GM18861 (cell line): Measurements from ENCODE around the gene MLH3.

ENCODE experiments used
- ATAC-seq: cut with Tn5 transposase; IDR thresholded peaks from one replicate; pipeline ENCODE4 v1.9.1; 2021; ENCODE audit not compliant: unreplicated experiment

Gene MLH3

DNA sequence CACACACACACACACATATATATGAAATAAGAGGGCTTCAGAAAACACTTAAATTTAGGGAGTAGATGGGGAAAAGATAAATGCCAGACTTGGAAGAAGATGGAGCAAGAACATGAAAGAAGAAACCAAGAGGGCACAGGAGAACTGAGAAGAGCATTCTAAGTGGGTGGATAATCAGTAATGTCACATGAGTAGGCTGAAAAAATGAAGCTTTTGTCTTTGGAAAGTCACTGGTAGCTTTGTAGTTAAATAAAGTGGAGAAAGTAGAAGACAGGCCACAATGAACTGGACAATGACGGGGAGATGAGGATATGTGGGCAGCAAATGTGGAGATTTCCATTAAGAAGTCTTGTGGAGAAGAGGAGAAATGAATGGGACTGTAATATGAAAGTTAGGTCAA lies 15.9 kb upstream of the MLH3 start:
- no peak for ATAC-seq

DNA sequence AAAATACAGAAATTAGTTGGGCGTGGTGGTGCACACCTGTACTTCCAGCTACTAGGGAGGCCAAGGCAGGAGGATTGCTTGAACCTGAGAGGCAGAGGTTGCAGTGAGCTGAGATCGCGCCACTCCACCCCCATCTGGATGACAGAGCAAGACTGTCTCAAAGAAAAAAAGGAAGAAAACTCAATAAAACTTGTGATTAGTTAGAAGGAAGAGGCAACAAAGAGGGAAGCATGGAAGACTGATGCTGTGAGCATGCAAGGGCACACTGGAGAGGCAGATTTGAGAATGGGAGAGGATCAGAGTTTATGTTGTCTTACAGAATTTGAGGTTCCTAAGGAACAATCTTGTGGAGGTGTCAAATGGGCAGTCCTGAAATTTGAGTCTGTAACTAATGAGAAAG lies 15.4 kb upstream of the MLH3 start:
- no peak for ATAC-seq

DNA sequence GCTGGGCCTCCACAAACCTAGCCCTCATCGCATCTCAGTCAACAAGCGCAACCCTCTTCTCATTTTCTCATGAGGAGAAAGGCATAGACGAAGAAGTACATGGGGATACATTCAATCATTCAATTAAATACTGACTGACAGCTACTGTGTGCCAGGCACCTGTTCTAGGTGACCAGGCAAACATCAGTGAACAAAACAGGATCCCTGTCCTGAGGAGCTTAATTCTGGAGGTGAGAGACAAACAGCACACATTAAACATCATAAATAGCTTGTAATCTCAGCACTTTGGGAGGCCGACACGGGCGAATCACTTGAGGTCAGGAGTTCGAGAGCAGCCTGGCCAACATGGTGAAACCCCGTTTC lies 12.9 kb upstream of the MLH3 start:
- no peak for ATAC-seq

DNA sequence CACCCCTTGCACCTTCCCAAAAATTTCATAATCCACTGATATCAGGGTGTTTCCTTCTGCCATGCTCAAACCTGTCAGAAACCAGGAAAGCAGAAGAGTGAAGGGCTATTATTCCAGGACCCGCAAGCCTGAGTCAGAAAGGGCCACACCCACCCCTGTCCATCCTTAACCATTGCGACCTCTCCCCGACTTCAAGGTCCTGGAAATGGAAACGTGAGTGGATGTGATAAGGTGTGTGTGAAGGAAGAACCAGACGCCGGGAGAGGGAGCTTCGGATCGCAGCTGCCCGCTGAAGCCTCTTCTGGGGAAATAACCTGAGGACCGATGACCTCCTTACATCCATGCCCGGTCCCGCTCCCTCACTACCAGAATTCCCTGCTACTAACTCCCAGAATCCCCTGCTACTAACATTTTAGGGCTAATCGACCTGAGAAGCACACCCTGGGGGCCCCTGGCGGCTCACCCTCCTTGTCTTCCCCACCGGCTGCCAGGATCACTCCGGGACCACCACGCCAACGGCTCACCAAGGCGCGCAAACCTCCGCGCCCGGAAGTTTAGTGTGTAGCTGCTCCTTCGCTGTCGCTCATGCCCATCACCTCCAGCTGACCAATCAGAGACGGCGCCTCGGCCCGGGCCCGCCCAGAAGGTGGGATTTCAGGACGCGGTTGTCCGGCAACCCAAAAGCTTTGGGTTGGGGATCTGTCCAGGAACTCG lies 12.4 kb upstream of the MLH3 start, which contains the start of gene ACYP1:
Gene ACYP1, minus strand, starts transcription at position 534 of the 714 bp plus-strand sequence. Its CDS starts 471 bp downstream, at position 63.
- peak; percentile 89 for ATAC-seq

DNA sequence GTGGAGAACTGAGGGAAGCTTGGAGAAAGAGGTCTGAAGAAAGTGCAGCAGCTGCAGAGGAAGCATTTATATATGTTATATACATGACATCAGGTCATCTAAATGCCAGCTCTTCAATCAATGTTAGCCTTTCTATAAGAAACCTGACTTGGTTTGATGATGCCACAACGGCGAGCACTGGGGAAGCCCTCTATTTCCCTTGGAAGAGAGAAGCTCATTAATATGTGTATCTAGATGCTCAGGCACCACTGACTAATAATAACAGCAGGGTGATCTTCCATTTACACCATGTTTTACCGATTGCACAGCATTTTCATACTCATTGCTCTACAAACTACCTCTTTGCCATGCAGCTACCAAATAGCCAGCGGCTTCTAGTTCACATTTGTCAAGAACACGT lies 11.7 kb upstream of the MLH3 start:
- ATAC-seq = no peak

DNA sequence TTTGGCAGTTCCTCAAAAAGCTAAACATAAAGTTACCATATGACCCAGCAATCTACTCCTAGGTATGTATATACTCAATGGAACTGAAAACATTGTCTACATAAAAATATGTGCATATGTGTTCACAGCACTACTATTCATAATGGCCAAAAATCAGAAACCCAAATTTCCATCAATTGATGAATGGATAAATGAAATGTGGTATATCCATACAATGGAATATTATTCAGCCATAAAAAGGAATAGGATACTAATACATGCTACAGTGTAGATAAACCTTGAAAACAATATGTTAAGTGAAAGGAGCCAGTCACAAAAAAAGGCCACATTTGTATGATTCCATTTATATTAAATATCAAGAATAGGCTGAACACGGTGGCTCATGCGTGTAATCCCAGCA lies 9.2 kb upstream of the MLH3 start:
- ATAC-seq = no peak

DNA sequence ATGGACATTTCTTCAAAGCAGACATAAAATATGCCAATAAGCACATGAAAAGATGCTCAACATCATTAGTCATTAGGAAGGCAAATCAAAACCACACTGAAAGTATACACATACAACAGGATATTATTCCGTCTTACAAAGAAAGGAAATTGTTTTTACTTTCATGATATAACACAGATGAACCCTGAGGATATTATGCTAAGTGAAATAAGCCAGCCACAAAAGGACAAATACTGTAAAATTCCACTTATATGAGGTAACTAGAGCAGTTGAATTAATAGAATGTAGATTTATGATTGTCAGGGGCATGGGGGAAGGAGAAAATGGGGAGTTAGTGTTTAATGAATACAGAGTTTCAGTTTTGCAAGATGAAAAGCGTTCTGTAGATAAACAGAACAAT lies 8.4 kb upstream of the MLH3 start:
- ATAC-seq = no peak

DNA sequence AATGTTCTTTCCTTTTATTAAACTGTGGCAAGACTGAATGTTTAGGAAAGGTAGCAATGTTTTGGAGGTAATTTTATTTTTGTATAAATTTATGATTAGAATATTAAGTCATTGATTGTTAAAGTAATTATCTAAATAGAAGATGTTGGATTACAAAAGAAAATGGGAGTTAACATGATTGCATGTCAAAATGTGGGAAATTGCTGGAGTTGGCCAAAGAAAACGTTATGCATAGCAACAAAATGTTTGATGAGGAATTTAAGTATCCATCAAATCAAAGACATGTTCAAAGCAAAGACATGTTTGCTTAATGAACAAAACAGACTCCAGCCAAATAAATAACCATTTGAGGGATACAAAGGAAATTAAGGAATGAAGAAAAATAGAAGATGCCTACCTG lies 3.2 kb upstream of the MLH3 start:
- no peak for ATAC-seq

DNA sequence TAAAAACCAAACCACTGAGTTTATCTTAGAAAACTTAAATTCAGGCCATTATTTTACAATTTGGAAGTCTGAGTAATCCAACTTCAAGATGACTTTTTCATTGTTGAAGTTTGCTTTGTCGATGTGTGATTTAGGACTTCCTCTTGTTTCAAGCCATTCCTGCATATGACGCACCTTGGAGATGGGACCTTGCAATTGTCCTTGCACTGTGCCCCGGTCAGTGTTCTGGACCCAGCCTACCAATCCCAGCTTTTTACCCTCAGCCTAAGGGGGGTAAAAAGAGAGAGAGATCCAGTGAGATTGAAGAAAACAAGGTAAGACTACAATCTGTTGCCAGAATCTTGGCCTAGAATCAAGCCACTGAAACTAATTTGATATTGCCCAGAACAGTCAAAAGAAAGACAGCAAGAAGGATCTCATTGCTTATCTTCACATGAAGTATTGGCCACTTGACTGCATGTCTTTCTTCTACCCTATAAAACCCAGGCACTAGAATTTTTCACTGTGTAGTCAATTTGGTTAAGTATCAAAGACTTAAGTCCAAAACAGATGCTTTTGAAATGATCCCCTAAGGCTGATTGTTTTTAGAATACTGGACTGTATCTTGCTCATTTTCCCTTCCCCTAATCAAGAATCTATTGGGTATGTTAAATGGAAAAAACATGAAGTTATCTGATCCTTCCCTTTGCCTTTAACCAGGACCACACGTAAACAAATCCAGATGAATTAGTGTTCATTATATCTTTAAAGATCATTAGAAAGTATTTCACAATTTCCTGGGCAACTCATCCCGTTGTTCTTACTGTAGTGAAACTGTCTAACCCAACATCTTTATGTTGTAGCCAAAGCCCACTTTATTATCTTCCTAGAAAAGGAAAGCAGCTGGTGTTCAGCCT lies 2.4 kb upstream of the MLH3 start:
- ATAC-seq = no peak

DNA sequence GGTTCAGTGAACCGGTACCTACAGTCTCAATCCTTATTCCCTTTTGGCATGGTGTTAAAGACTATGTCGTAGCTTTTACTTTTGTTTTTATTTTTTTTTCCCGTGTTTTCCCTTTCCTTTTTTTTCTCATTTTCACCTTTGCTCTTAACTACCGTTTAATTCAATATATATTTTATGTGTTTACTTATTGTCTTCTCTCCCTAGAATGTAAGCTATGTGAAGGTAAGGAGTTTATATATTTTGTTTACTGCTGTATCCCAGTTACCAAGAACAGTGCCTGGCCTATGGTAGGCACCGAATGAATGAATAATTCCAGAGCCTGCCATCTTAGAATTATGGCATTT lies 261 bp upstream of the MLH3 start:
- no peak for ATAC-seq

DNA sequence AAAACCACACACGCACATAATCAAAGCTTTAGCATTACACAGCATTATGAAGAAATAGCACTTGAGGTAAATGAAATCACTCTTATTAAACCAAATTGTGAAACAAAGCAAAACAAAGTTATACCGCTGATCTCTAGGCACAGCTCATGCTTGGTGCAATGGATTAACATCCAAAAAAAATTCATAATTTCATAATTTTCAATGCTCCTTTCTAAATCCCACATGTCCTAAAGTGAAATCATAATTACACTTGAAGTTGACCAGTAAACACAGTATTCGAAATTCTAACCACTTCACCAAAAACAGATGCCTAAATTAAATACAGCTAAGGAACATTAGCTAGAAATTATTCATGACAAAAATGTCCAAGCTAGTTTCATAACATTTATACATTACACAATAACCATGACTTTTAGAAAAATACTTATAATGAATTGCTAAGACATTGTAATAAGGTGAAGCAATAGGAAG lies 1.5 kb downstream of the MLH3 start:
- ATAC-seq = no peak

DNA sequence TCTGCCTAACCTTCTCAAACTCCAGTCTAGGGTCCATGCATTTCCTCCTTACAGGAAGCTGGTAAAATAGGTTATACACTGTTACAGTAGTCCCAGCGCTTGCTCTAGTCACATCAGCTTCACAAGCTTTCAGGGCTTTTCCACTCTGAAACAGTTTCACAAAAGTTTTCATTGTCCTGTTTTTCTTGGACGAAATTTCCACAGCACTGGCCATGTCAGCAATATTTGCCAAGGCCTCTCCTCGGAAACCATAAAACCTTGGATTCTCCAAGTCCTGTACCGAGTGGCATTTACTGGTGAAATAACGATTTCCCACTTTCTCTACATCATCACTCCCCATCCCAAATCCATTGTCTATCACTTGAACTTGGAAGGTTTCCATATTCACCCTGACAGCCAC lies 2.1 kb downstream of the MLH3 start:
- no peak for ATAC-seq

DNA sequence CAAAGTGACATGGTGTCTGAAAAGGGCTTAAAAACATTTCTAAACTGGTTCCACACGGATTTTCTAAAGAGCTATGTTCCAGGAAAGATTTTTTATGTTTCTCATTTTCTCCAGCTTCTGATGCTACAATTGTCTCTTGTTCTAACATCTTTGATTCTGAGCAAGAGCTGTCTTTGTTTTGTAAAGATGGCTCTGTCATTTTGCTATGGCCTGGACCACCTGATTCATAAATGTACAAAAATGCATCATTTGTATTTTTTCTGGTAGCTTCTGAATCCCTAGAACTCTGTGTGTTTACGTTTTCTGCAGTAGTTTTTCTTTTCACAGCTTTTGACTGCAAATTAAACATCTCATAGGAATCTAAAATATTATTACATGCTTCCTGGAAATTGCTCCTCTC lies 3.2 kb downstream of the MLH3 start:
- ATAC-seq = no peak

DNA sequence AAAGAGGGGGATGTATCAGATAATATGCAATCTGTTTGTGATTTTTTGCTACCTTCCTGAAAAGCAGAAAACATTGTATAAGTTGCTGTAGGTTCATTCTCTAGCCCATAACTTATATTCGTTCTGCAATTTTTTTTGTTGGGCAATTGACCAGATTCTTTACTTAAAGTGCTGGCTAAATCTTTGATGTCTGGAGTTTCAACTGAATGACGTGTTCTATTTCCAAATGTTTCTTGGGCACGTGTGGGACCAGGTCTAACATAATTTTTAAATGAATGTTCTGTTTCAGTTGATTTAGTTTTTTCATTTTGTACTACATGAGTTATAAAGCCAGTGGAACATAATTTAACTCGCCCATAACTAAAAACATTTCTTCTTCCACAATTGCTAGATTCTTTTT lies 3.8 kb downstream of the MLH3 start:
- ATAC-seq = no peak

DNA sequence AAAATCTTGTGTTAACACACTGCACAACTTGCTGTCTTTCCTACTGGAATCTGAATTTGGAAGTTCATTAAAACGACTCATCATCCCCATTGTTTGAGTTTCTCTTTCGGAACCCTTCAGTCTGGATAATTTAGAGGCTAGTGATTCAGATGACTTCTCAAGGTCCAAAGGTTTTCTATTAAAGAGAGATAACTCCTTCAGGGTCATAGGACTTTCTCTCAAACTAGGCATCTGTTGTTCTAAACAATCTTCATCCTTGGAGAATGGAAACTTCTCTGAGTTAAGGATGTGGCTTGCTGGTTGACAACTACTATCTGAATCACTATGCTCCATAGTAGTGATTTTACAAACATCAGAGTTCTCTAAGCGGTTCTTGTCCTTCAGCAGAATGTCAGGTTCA lies 4.4 kb downstream of the MLH3 start:
- ATAC-seq = no peak

DNA sequence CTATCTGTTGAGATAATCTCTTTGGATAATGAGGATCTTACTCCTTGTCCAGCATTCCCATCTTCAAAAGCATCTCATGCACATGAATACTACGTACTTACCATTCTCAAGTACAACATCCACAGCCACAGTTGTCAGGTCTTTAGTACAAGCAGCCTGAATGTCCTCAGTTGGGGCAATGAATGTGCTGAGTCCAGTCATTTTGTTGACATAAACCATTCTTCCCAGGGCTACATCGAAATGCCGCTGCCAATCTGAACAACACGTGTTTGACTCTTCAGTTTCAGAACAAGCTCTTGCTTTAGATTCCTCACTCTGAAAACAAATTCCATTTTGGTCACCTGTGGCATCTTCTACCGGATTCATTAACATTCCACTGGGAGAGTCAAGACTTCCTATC lies 5.0 kb downstream of the MLH3 start:
- no peak for ATAC-seq

DNA sequence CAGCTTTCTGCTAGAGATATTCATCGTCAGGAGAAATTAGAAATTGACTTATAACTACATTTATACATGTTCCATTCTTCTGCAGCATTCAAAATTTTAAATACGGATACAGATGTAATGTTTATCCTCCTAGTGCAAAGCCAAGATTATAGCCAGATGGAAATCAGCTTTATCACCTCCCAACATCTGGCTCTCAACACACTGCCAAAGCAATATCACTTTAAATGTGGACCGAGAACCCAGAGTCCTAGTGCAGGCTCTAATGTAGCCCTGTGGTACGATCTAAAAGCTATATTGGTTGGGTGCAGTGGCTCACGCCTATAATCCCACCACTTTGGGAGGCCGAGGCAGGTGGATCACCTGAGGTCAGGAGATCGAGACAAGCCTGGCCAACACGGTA lies 6.5 kb downstream of the MLH3 start:
- ATAC-seq = no peak

DNA sequence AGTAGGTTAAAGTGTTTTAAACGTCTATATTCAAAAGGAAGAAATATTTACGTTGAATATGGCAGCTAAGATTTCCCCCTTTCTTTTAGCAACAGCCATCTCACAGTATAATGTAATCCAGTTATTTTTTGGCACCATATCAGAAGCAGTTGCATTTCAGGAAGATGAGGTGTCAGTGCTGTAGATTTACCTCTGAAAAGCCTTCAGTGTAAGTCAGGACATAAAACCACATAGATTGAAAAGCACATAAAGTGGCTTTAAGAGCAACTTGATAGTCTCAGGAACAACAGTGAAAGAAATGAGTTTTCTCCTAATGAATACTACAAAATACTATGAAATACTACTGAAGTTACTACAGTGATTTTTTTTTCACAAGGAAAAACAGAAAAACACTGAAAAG lies 6.9 kb downstream of the MLH3 start:
- no peak for ATAC-seq

DNA sequence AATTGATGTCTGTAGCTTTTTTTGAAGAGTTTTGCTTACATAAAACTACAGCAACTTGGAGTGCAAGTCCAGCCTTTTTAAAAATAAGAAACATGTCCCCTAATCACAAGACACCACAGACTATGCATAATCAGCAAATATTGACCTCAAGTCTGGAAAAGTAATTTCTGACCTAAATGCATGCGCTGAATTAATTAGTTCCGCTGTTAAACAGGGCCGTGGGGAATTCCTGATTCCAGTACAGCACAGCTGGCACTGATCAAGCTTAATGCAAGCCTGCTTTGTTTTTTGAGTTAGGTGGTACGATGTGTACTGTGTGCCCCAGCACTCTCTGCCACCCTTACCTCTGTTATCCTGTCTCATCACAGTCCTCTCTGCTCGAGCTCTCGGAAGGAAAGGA lies 9.2 kb downstream of the MLH3 start:
- no peak for ATAC-seq

DNA sequence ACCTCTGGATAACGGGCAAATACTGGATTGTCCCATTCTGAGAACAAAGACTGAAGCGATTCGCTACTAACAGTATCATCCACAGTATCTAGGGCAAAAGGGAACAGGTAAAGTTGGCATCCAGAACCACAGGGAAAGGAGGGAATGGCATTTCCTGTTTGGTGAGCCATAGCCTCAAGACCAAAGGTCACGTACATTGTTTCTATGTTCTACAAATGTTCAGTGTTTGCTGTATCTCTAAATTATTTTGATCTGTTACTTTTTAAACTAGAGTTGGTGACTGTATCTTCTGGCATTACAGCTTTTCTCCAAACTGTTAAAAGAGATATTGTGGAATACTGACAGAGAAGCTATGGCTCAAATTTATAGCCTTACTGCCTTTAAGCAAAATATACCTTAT lies 9.7 kb downstream of the MLH3 start:
- ATAC-seq = no peak

DNA sequence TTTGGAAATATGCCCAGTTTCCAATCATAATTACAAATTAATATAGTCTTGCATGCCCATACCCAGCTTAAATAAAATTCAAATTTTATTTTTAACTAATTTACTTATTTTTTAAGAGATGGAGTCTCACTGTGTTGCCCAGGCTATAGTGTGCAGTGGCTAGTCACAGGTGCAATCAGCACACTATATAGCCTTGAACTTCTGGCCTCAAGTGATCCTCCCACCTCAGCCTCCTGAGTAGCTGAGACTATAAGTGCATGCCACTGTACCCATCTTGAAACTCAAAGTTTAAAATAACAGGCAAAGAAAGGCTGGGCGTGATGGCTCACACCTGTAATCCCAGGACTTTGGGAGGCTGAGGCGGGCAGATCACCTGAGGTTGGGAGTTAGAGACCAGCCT lies 10.3 kb downstream of the MLH3 start:
- ATAC-seq = no peak

DNA sequence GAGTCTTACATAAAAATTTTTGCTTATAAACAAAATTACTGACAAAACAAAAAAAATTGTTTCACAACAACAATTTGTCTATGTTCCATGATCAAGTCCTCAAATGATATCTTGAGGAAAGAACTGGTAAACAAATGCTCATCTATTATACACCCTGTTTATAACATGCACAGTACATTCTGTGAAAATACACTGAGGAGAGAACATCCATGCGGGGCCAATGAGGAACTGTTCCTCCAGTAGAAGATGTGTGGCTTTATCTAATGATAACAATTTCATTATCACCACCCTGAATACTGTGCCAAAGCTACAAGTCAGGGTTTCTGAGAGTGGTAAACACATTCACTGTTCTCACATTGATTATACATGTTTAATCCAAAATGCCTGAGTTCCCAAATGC lies 10.8 kb downstream of the MLH3 start:
- no peak for ATAC-seq

DNA sequence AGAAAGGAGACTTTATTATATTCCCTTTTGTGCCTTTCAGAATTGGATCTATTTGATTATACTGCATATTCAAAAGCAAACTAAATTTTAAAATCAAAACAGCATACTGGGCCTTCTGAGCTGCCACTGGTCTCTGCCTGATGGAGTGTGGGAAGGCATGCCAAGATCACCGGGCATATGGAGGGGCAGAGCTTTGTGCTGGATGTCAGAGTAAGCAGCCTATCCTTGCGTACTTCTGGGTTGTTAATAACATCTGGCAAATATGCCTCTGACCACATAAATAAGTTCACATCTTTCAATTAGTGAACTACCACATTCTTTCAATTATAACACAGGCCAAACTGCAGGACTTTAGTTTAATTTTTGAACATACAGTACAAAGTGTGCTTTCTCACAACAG lies 18.3 kb downstream of the MLH3 start:
- ATAC-seq = no peak
